ENCODE measurements around the gene ANXA3.
"Not testable (repeated sequence)": the region's sequence is repeated elsewhere in the genome, so short reads cannot be mapped to it uniquely, and the experiment has no call there.

- not testable (repeated sequence) for TF ChIP-seq REST (IDR thresholded peaks at IDR 0.05; ENCODE audit: low read depth, low read length); SIN3A (IDR thresholded peaks at IDR 0.05; ENCODE audit: borderline replicate concordance, low read depth, low read length)
Measured at GRCh38 chr4:78506260-78506659, 45.3 kb upstream of the ANXA3 start.
